Endothelial cell of umbilical vein (primary cell): ENCODE measurements around the gene NT5DC4. TPM values are rescaled to one million over a fixed set of nuclear protein-coding genes. Genes with fewer than 3 reads are reported as not detected.

ENCODE experiments used
- BruUV-seq: library from RNA; stranded (reverse); fragments of 400-500 nt; replicated peaks from 2 replicates; lab custom pipeline; 2021; lab: Mats Ljungman, UMichigan
- CTCF ChIA-PET: fragments of 300-600, 350-600 bp; sonication (Branson Sonifier 250); formaldehyde crosslinking; loops from one replicate; lab custom pipeline; 2021; ENCODE audit warnings: antibody characterized with exemption, inconsistent platforms; lab: Charles Lee
- POLR2A ChIA-PET: fragments of 300-600, 350-600 bp; sonication (Branson Sonifier 250); formaldehyde crosslinking; loops from one replicate; lab custom pipeline; 2021; ENCODE audit warnings: antibody characterized with exemption, inconsistent platforms; lab: Charles Lee
- DNase-seq: peaks from one replicate; pipeline ENCODE4 v3.0.0-alpha.2; 2011; ENCODE audit warnings: low read depth, low spot score
- FAIRE-seq: peaks from 2 replicates; lab custom pipeline; 2011; peaks lifted over from hg19 to GRCh38; lab: Jason Lieb, UNC
- H2AFZ ChIP-seq: 2 replicates; pipeline ENCODE4 v1.6.0; 2012; ENCODE audit warnings: low read depth, low read length, control low read depth, inconsistent platforms
- H3K27ac ChIP-seq: 2 replicates; pipeline ENCODE4 v1.5.1; 2011; ENCODE audit warnings: low read depth, mild to moderate bottlenecking, control low read depth, low read length, moderate library complexity; ENCODE audit not compliant: insufficient read depth
- H3K27me3 ChIP-seq, 2 experiments: 2 replicates each; pipeline versions ENCODE4 v1.6.0 to v1.6.1; 2011; ENCODE audit warnings: low read length in 2 of 2, mixed read lengths in 1 of 2; ENCODE audit not compliant: control insufficient read depth in 2 of 2, insufficient read depth in 2 of 2
- H3K36me3 ChIP-seq, 2 experiments: 2 replicates in 1 of 2; 3 replicates in 1 of 2; pipeline ENCODE4 v1.5.1; 2011; ENCODE audit warnings: low read length in 2 of 2, mild to moderate bottlenecking in 1 of 2, moderate library complexity in 1 of 2; ENCODE audit not compliant: control insufficient read depth in 2 of 2, insufficient read depth in 2 of 2; ENCODE audit errors: extremely low read depth in 1 of 2
- H3K4me1 ChIP-seq: 3 replicates; pipeline ENCODE4 v1.5.1; 2011; ENCODE audit warnings: mild to moderate bottlenecking, low read length; ENCODE audit not compliant: control insufficient read depth, insufficient read depth; ENCODE audit errors: extremely low read depth
- H3K4me2 ChIP-seq: 2 replicates; pipeline ENCODE4 v1.6.1; 2011; ENCODE audit warnings: low read length, control low read depth, mixed read lengths; ENCODE audit not compliant: insufficient read depth
- H3K4me3 ChIP-seq, 3 experiments: fragments of 200-600 bp in 1 of 3; sonication (generic), shearing (Covaris generic) in 1 of 3; replicated peaks in 1 of 3; 2 replicates each; pipeline ENCODE4 v1.5.1; 2011 to 2016; ENCODE audit warnings: control low read depth in 3 of 3, low read length in 3 of 3, mild to moderate bottlenecking in 2 of 3, inconsistent platforms in 1 of 3, low read depth in 1 of 3, moderate library complexity in 1 of 3; ENCODE audit not compliant: insufficient read depth in 1 of 3
- H3K79me2 ChIP-seq: 2 replicates; pipeline ENCODE4 v1.6.0; 2012; ENCODE audit warnings: low read length, inconsistent platforms; ENCODE audit not compliant: control insufficient read depth, insufficient read depth
- H3K9ac ChIP-seq: replicated peaks from 2 replicates; pipeline ENCODE3; 2011; ENCODE audit warnings: low read length, control low read depth; ENCODE audit not compliant: insufficient read depth; ENCODE audit errors: extremely low read depth
- H3K9me1 ChIP-seq: replicated peaks from 3 replicates; pipeline ENCODE4 v1.6.0; 2011; ENCODE audit warnings: mild to moderate bottlenecking, low read length; ENCODE audit not compliant: control insufficient read depth, insufficient read depth; ENCODE audit errors: extremely low read depth
- H3K9me3 ChIP-seq: replicated peaks from 2 replicates; pipeline ENCODE4 v1.5.1; 2012; ENCODE audit warnings: low read length, inconsistent platforms; ENCODE audit not compliant: control insufficient read depth, insufficient read depth
- H4K20me1 ChIP-seq: replicated peaks from 2 replicates; pipeline ENCODE3; 2011; ENCODE audit warnings: mild to moderate bottlenecking, low read length; ENCODE audit not compliant: control insufficient read depth, insufficient read depth; ENCODE audit errors: extremely low read depth
- CTCF ChIP-seq, 2 donors: IDR thresholded peaks; 1 replicate in 1 of 2; 2 replicates in 1 of 2; pipeline ENCODE4 v1.5.1; 2011; ENCODE audit warnings: low read length in 2 of 2, mild to moderate bottlenecking in 2 of 2, moderate library complexity in 2 of 2, control low read depth in 1 of 2, inconsistent platforms in 1 of 2, low read depth in 1 of 2; ENCODE audit not compliant: insufficient read depth in 1 of 2; ENCODE audit errors: extremely low read depth in 1 of 2
- FOS ChIP-seq: IDR thresholded peaks from 2 replicates; pipeline ENCODE4 v1.6.1; 2011; ENCODE audit warnings: mild to moderate bottlenecking, low read length, moderate library complexity, borderline replicate concordance; ENCODE audit not compliant: insufficient read depth
- GATA2 ChIP-seq: IDR thresholded peaks from 2 replicates; pipeline ENCODE4 v1.7.0; 2011; ENCODE audit warnings: low read depth, mild to moderate bottlenecking, moderate library complexity, mixed read lengths, low read length; ENCODE audit not compliant: insufficient read length, insufficient read depth
- JUN ChIP-seq: IDR thresholded peaks from 2 replicates; pipeline ENCODE4 v1.6.1; 2011; ENCODE audit warnings: borderline replicate concordance, low read depth; ENCODE audit not compliant: insufficient read length, insufficient read depth
- MAX ChIP-seq: IDR thresholded peaks from 2 replicates; pipeline ENCODE4 v1.6.1; 2011; ENCODE audit not compliant: insufficient read depth, insufficient read length
- POLR2A ChIP-seq: IDR thresholded peaks from 2 replicates; pipeline ENCODE4 v1.6.1; 2012; ENCODE audit warnings: low read depth, mild to moderate bottlenecking, control low read depth, low read length
- POLR2AphosphoS5 ChIP-seq: IDR thresholded peaks from 2 replicates; pipeline ENCODE4 v1.6.1; 2012; ENCODE audit warnings: low read depth, mild to moderate bottlenecking, control low read depth, low read length, moderate library complexity; ENCODE audit not compliant: insufficient read depth
- dilution Hi-C: fragments of 300-500 bp; cut with MboI; formaldehyde crosslinking; loops from one replicate; pipeline ENCODE4 v1.15.0; 2019; ENCODE audit warnings: low sequenced_read_pairs; ENCODE audit not compliant: extremely low pct_ligation_motif_present
- intact Hi-C: fragments of 100-400 bp; cut with micrococcal nuclease; formaldehyde crosslinking; loops from one replicate; pipeline ENCODE4 v1.10.0; 2022
- polyA plus RNA-seq, 4 experiments: library from polyadenylated mRNA; depleted of rRNA in 3 of 4; stranded (reverse) in 3 of 4; unstranded in 1 of 4; fragments of >200 nt; gene quantifications; 2 replicates each; pipeline versions ENCODE4 v1.2.1 to v1.2.3, GENCODE V29; 2011 to 2012; ENCODE audit warnings: missing spikeins in 1 of 4
- total RNA-seq: library from RNA; stranded (reverse); gene quantifications from 2 replicates; pipeline ENCODE4 v1.2.3, GENCODE V29; 2021

NT5DC4 gene
- total and polyA plus RNA-seq, 2 donors (not counting 3 experiments of a cell fraction or from before 2014, with no cell fraction given) = not detected

- Histone ChIP-seq H3K4me3 (no peak overlapping the region), H4K20me1 (no peaks in the 10 kb centered on the region), H3K27me3 (no peaks in the 10 kb centered on the region), H2AFZ (no peak overlapping the region), H3K36me3 (peaks cover 0 to 28% of the 10 kb centered on the region in 2 experiments), H3K9me1 (no peaks in the 10 kb centered on the region), H3K27ac (no peak overlapping the region), H3K4me2 (no peak overlapping the region), H3K9me3 (no peaks in the 10 kb centered on the region), H3K79me2 (peaks cover 55% of the 10 kb centered on the region), H3K9ac (no peak overlapping the region), H3K4me1 (peaks cover 15% of the 10 kb centered on the region)
- no peak for FAIRE-seq
- dilution Hi-C loops (loop anchor here (25.0 kb wide), 1 partner anchor 179 kb away; no protein-coding TSS in a partner anchor), intact Hi-C loops (no loop called here)
- POLR2A ChIA-PET = no interaction called here
- no TSS peak for BruUV-seq
- no peak for DNase-seq
- no peak for TF ChIP-seq POLR2AphosphoS5
- TF ChIP-seq CTCF (IDR thresholded peaks at IDR 0.05; ENCODE audit: extremely low read depth in 1 of 2, insufficient read depth in 1 of 2, low read depth in 1 of 2, low read length in 2 of 2) = no peak
- no peak for TF ChIP-seq JUN
- TF ChIP-seq POLR2A = no peak
- no peak for TF ChIP-seq FOS
- no peak for TF ChIP-seq GATA2
- no peak for TF ChIP-seq MAX
- CTCF ChIA-PET = no interaction called here
These were observed 37.9 kb downstream of the NT5DC4 start for GRCh38 chr2:112758711-112759110.
